GM19035 (cell line): ENCODE measurements around the gene ADAM15.

ENCODE experiments used
- ATAC-seq: cut with Tn5 transposase; IDR thresholded peaks from one replicate; pipeline ENCODE4 v1.9.1; 2021; ENCODE audit not compliant: unreplicated experiment

Gene ADAM15

GRCh38 chr1:155049651-155050559 lies 1.2 kb upstream of the ADAM15 start:
- no peak for ATAC-seq

GRCh38 chr1:155051342-155051776 lies 243 bp downstream of the ADAM15 start:
- ATAC-seq: peak; percentile 16

- no peak for ATAC-seq
Observed at GRCh38 chr1:155051777-155052398, 772 bp downstream of the ADAM15 start.

GRCh38 chr1:155052439-155053395 lies 1.6 kb downstream of the ADAM15 start:
- ATAC-seq: no peak

- ATAC-seq: no peak
Observed at GRCh38 chr1:155053531-155054105, 2.5 kb downstream of the ADAM15 start.

GRCh38 chr1:155057104-155057503 lies 6.0 kb downstream of the ADAM15 start:
- ATAC-seq: no peak

DNA sequence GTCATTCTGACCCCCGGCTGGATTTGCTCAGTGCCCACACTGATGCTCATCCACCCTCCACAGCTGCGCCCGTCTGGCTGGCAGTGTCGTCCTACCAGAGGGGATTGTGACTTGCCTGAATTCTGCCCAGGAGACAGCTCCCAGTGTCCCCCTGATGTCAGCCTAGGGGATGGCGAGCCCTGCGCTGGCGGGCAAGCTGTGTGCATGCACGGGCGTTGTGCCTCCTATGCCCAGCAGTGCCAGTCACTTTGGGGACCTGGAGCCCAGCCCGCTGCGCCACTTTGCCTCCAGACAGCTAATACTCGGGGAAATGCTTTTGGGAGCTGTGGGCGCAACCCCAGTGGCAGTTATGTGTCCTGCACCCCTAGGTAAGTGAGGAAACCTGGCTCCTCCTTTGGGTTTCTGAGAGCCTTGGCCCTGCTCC lies 6.7 kb downstream of the ADAM15 start:
- ATAC-seq: no peak

GRCh38 chr1:155060736-155061135 lies 9.6 kb downstream of the ADAM15 start:
- ATAC-seq: no peak

DNA sequence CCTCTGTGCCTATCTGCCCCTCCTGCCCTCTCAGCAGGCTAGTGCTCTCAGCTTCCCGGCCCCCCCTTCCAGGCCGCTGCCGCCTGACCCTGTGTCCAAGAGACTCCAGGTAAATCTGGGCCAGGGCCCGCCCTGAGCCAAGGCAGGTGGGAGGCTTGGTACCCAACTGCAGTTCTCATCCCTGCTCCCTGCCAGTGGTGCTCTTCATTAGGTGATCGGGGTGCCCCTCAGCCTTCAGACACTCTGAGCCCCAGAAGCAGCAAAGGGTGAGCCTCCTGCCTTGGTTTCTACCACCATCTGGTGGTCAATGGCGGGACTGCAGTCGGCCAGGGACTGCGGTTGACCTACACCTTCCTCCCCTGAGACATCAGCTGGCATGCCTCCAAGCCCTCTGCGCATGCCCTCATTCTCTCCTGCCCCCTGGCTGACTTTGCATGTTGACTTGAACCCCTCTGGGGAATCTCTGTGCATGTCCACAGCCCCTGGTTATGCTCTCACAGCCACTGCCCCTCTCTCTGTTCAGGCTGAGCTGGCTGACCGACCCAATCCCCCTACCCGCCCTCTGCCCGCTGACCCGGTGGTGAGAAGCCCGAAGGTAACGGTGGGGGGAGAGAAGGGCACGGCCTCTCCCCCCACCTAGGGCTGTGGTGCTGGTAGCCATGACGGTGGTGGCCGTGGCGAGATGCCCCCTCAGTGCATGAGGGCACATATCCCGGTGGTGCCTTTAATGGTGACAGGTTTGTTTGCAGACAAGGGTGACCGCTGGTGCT lies 10.4 kb downstream of the ADAM15 start:
- ATAC-seq: peak; percentile 54

DNA sequence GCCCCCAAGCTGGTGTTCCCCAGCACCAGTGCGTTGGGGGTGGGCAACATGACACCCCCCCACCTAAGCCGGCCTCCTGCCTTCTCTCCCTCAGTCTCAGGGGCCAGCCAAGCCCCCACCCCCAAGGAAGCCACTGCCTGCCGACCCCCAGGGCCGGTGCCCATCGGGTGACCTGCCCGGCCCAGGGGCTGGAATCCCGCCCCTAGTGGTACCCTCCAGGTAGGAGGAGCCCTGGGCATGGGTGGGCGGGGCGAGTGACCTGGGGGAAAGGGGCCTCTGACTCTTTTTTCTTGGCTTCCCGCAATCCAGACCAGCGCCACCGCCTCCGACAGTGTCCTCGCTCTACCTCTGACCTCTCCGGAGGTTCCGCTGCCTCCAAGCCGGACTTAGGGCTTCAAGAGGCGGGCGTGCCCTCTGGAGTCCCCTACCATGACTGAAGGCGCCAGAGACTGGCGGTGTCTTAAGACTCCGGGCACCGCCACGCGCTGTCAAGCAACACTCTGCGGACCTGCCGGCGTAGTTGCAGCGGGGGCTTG lies 11.1 kb downstream of the ADAM15 start:
- ATAC-seq: no peak

DNA sequence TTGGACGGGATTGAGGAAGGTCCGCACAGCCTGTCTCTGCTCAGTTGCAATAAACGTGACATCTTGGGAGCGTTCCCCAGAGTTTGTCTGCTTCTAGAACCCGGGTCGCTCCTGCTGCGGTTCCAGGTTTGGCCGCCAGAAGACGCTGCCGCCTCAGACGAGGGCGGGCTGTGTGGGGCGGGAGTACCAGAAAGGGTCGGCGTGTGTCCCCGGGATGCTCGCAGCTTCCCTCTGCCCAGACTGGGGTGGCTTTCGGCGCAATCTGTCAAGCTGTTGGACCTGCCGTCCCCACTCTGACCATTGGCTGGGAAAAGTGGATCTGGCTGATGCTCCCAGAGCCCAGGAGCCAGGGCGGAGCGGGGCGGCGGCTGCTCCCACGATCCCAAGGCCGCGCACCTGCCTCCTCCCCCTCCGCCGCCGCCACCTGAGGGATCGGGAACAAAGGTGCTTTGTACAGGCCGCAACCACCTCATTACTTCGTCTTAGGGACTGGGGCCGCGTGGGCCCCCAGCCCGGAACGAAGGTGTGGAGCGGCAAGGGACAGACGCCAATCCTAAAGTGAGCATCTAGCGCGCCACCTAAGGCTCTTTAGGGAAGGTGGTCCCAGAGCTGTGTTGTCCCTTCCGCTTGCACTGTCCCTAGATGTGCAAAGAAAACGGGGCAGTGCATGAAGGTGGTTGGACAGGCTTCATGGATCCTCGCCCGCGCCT lies 11.7 kb downstream of the ADAM15 start:
- no peak for ATAC-seq

- peak; percentile 69 for ATAC-seq
Observed at GRCh38 chr1:155063550-155064110, 12.5 kb downstream of the ADAM15 start, which contains the start of gene EFNA4. Gene EFNA4, plus strand, starts transcription at chr1:155063740. Its CDS starts 84 bp downstream, at chr1:155063824.

DNA sequence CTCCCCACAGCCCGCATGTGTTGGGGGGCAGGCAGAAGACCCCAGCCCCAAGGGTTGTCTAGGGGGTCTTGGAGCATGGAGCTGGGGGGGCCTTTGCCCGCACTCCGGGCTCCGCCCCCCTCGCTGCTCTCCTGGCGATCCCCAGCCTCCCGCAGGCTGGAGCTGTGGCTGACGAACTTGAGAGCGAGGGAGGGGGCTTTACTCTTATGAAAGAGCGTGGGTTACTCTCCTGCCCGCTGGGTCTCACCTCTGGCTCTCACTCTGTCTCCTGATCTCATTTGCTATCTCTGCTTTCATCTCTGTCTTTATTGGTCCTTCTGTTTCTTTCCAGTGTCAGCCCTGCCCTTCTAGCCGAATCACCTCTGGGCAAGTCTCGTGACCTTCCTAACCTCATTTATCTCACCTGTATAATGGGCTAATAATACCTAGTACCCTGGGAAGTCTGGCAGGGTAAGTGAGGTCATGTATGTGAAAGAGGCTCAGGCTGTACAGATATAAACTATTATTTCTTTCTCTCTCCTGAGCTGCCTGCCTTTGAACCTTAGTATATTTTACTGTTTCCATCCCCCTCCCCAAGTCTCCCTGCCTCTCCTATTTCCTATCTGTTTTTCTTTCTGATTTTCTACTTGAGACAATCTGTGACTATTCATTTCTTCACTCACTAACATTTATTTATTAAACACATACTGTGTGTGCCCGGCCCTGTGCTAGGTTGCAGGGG lies 13.2 kb downstream of the ADAM15 start:
- ATAC-seq: no peak

DNA sequence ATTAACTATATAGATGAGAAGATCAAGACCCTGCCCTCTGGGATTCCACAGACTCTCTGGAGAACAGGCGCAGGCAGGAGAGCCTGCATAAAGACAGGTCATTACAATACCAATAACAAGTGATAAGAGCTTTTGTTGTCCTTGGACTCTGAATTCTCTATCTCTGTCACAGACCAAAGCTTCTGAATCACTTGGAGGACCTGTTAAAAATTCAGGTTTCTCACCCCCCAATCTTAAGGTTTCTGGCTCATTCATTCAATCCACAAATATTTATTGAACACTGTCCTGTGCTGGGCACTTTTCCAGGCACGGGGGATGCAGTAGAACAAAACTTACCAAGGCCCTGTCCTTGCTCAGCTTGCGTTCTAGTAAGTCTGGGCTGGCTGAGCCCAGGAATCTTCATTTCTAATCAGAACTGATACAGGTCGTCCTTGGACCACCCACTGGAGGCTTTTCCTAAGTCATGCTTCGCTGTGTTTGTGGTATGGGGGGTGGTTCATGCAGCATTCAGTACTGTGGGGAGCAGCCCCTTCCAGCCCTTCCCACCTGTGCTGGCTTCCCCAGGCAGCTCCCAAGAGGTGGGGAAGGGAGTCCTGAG lies 13.8 kb downstream of the ADAM15 start:
- ATAC-seq: no peak

- no peak for ATAC-seq
Observed at GRCh38 chr1:155066777-155067176, 15.7 kb downstream of the ADAM15 start.

DNA sequence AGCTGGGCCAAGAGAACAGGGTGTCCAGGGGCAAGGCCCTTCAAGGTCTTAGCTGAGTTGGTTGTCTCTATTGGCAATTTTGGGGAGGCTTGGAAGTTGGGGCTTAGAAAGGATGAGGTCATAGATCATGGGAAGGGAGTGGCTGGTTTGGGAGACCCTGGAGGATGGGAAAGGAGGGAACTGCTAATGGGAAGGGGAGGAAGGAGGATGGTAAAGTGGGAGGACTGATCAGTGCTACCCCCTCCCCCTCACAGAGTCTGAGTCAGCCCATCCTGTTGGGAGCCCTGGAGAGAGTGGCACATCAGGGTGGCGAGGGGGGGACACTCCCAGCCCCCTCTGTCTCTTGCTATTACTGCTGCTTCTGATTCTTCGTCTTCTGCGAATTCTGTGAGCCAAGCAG lies 17.5 kb downstream of the ADAM15 start:
- ATAC-seq: no peak

DNA sequence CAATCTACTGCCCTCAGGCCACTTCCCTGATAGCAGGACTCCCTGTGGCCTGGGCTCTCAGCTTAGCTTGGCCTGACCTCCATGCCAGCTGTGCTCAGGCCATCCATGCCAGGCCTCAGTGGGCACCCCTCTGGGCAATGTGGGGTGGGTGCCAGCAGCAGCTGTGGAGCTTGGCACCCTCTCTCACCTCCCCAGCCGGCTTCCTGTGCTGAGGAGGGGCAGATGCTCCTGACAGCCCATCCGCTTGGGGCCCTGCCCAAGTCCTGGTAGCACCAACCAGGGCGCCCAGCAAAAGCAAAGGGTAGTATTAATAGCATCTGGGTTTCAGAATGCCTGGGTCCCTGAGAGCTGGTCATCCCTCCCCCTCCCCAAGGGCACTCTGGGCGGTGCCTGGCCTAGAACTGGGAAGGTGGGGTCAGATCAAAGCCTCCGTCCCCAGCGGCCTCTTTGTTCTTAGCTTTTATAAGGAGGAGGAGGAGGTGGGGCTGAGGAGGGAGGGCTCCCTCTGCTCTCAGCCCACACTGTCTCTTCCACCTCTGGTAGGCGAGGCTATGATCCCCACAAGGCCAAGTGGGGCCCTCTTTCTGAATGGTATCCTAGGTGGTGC lies 18.5 kb downstream of the ADAM15 start:
- ATAC-seq: no peak
